Neuronal stem cell (in vitro differentiated cells): ENCODE measurements around the gene GUCY2C.

Source experiments
- DNase-seq: peaks from one replicate; pipeline ENCODE4 v3.0.0-alpha.2; 2013; ENCODE audit warnings: low spot score
- H2AFZ ChIP-seq: one replicate; pipeline ENCODE4 v1.6.1; 2013; ENCODE audit warnings: mild to moderate bottlenecking, low read length, inconsistent platforms
- H2AK5ac ChIP-seq: 2 replicates; pipeline ENCODE4 v1.6.1; 2013; ENCODE audit warnings: low read depth, mild to moderate bottlenecking, inconsistent platforms, low read length, moderate library complexity, mixed read lengths
- H2BK120ac ChIP-seq: 2 replicates; pipeline ENCODE4 v1.6.1; 2013; ENCODE audit warnings: low read depth, mild to moderate bottlenecking, inconsistent platforms, low read length, moderate library complexity, mixed read lengths
- H2BK12ac ChIP-seq: one replicate; pipeline ENCODE4 v1.6.1; 2013; ENCODE audit warnings: low read length, inconsistent platforms
- H2BK15ac ChIP-seq: 2 replicates; pipeline ENCODE4 v1.6.1; 2013; ENCODE audit warnings: mild to moderate bottlenecking, low read length, inconsistent platforms, mixed read lengths
- H2BK5ac ChIP-seq: one replicate; pipeline ENCODE4 v1.6.1; 2013; ENCODE audit warnings: inconsistent platforms, mild to moderate bottlenecking, low read length, moderate library complexity
- H3K14ac ChIP-seq: one replicate; pipeline ENCODE4 v1.6.1; 2013; ENCODE audit warnings: low read length, inconsistent platforms
- H3K18ac ChIP-seq: 2 replicates; pipeline ENCODE4 v1.6.1; 2013; ENCODE audit warnings: low read length, inconsistent platforms
- H3K23ac ChIP-seq: 2 replicates; pipeline ENCODE4 v1.6.1; 2013; ENCODE audit warnings: low read depth, mild to moderate bottlenecking, mixed read lengths, low read length, inconsistent platforms; ENCODE audit not compliant: poor library complexity
- H3K27ac ChIP-seq: replicated peaks from 3 replicates; pipeline ENCODE4 v1.5.1; 2013; ENCODE audit warnings: low read length, inconsistent platforms
- H3K27me3 ChIP-seq, 3 experiments: 2 replicates each; pipeline ENCODE4 v1.6.1; 2013; ENCODE audit warnings: low read length in 3 of 3, mild to moderate bottlenecking in 2 of 3, inconsistent platforms in 1 of 3, low read depth in 1 of 3, mixed read lengths in 1 of 3, moderate library complexity in 1 of 3; ENCODE audit not compliant: control insufficient read depth in 3 of 3, insufficient read depth in 3 of 3
- H3K36me3 ChIP-seq, 2 donors: replicated peaks in 1 of 2; 2 replicates each; pipeline ENCODE4 v1.6.1; 2013; ENCODE audit warnings: low read length in 2 of 2; ENCODE audit not compliant: control insufficient read depth in 2 of 2, insufficient read depth in 2 of 2
- H3K4ac ChIP-seq: 2 replicates; pipeline ENCODE4 v1.6.1; 2013; ENCODE audit warnings: inconsistent platforms, mild to moderate bottlenecking, low read length, moderate library complexity
- H3K4me1 ChIP-seq, 2 donors: 1 replicate in 1 of 2; 2 replicates in 1 of 2; pipeline ENCODE4 v1.6.1; 2013; ENCODE audit warnings: low read length in 2 of 2, low read depth in 1 of 2; ENCODE audit not compliant: control insufficient read depth in 2 of 2, insufficient read depth in 1 of 2
- H3K4me2 ChIP-seq: one replicate; pipeline ENCODE4 v1.6.1; 2013; ENCODE audit warnings: mild to moderate bottlenecking, low read length, inconsistent platforms; ENCODE audit not compliant: insufficient read depth, poor library complexity, severe bottlenecking
- H3K4me3 ChIP-seq, 2 donors: 2 replicates each; pipeline ENCODE4 v1.5.1; 2013; ENCODE audit warnings: low read length in 2 of 2, mild to moderate bottlenecking in 2 of 2, inconsistent platforms in 1 of 2, moderate library complexity in 1 of 2
- H3K79me1 ChIP-seq: one replicate; pipeline ENCODE4 v1.6.1; 2013; ENCODE audit warnings: low read depth, mild to moderate bottlenecking, inconsistent platforms, low read length, moderate library complexity
- H3K9ac ChIP-seq: one replicate; pipeline ENCODE4 v1.6.1; 2013; ENCODE audit warnings: mild to moderate bottlenecking, low read depth, low read length, inconsistent platforms; ENCODE audit not compliant: poor library complexity
- H3K9me3 ChIP-seq, 2 donors: replicated peaks in 1 of 2; 2 replicates each; pipeline versions ENCODE3 to v1.6.1; 2013; ENCODE audit warnings: low read length in 2 of 2, mild to moderate bottlenecking in 2 of 2, inconsistent platforms in 1 of 2, low read depth in 1 of 2, mixed read lengths in 1 of 2, moderate library complexity in 1 of 2; ENCODE audit not compliant: control insufficient read depth in 2 of 2, insufficient read depth in 1 of 2
- H4K8ac ChIP-seq: one replicate; pipeline ENCODE4 v1.6.1; 2013; ENCODE audit warnings: low read depth, mild to moderate bottlenecking, inconsistent platforms, low read length, moderate library complexity
- H4K91ac ChIP-seq: one replicate; pipeline ENCODE4 v1.6.1; 2013; ENCODE audit warnings: low read length, low read depth, mild to moderate bottlenecking, inconsistent platforms; ENCODE audit not compliant: poor library complexity
- WGBS, 2 donors: extraction: QIAGEN DNeasy Blood & Tissue Kit; methylation state at CpG; one replicate each; pipeline ENCODE4 v1.1.7; 2013; ENCODE audit warnings: missing lambda C conversion rate in 2 of 2, mixed read lengths in 1 of 2; ENCODE audit not compliant: insufficient read length in 2 of 2, insufficient replicate concordance in 1 of 2; ENCODE audit errors: extremely low coverage in 2 of 2; 5-methylcytosine and 5-hydroxymethylcytosine counted together

GUCY2C gene

GRCh38 chr12:14621826-14622225 is 74.6 kb downstream of the GUCY2C start:
- no peak overlapping the region for H2BK120ac ChIP-seq
- DNase-seq, result no peak
- H3K18ac ChIP-seq, result no peak overlapping the region
- H2BK12ac ChIP-seq, result no peak overlapping the region
- no peak overlapping the region for H3K4me3 ChIP-seq
- no peak overlapping the region for H3K4me2 ChIP-seq
- H4K91ac ChIP-seq, result no peak overlapping the region
- H3K4me1 ChIP-seq, result no peaks in the 10 kb centered on the region
- H3K4ac ChIP-seq, result no peak overlapping the region
- H3K14ac ChIP-seq, result no peak overlapping the region
- H3K9ac ChIP-seq, result no peak overlapping the region
- H4K8ac ChIP-seq, result no peak overlapping the region
- H3K27me3 ChIP-seq, result no peaks in the 10 kb centered on the region
- H2AFZ ChIP-seq, result no peak overlapping the region
- H3K79me1 ChIP-seq, result no peaks in the 10 kb centered on the region
- no peak overlapping the region for H2AK5ac ChIP-seq
- H2BK15ac ChIP-seq, result no peak overlapping the region
- no peaks in the 10 kb centered on the region for H3K36me3 ChIP-seq
- no peak overlapping the region for H2BK5ac ChIP-seq
- H3K23ac ChIP-seq, result no peak overlapping the region
- WGBS, 2 donors, result no CpG with 5 or more reads among the region's 3 CpGs
- no peaks in the 10 kb centered on the region for H3K9me3 ChIP-seq
- no peak overlapping the region for H3K27ac ChIP-seq

GRCh38 chr12:14619741-14620501 is 76.5 kb downstream of the GUCY2C start:
- Histone ChIP-seq H2AK5ac (no peak overlapping the region), H3K27ac (no peak overlapping the region), H3K27me3 (no peaks in the 10 kb centered on the region), H4K91ac (no peak overlapping the region), H3K4me2 (no peak overlapping the region), H2AFZ (no peak overlapping the region), H3K23ac (no peak overlapping the region), H2BK120ac (no peak overlapping the region), H3K4me3 (no peak overlapping the region), H2BK12ac (no peak overlapping the region), H3K14ac (no peak overlapping the region), H3K79me1 (no peaks in the 10 kb centered on the region), H2BK5ac (no peak overlapping the region), H3K9me3 (no peaks in the 10 kb centered on the region), H3K4ac (no peak overlapping the region), H4K8ac (no peak overlapping the region), H3K18ac (no peak overlapping the region), H3K9ac (no peak overlapping the region), H3K4me1 (no peaks in the 10 kb centered on the region), H3K36me3 (no peaks in the 10 kb centered on the region), H2BK15ac (no peak overlapping the region)
- no CpG with 5 or more reads among the region's 6 CpGs for WGBS, 2 donors
- no peak for DNase-seq

GRCh38 chr12:14618983-14619382 is 77.4 kb downstream of the GUCY2C start:
- H3K4me2 ChIP-seq, result no peak overlapping the region
- no peak overlapping the region for H3K4ac ChIP-seq
- H3K27me3 ChIP-seq, result no peaks in the 10 kb centered on the region
- no peak overlapping the region for H3K9ac ChIP-seq
- H3K23ac ChIP-seq, result no peak overlapping the region
- peak; percentile 4 for DNase-seq
- no peaks in the 10 kb centered on the region for H3K4me1 ChIP-seq
- no peak overlapping the region for H3K18ac ChIP-seq
- H3K36me3 ChIP-seq, result no peaks in the 10 kb centered on the region
- H2BK5ac ChIP-seq, result no peak overlapping the region
- no peak overlapping the region for H2BK12ac ChIP-seq
- no CpG with 5 or more reads among the region's 4 CpGs for WGBS, 2 donors
- no peak overlapping the region for H4K8ac ChIP-seq
- H2BK15ac ChIP-seq, result no peak overlapping the region
- no peak overlapping the region for H3K14ac ChIP-seq
- H3K4me3 ChIP-seq, result no peak overlapping the region
- H3K9me3 ChIP-seq, result no peaks in the 10 kb centered on the region
- no peak overlapping the region for H2BK120ac ChIP-seq
- no peak overlapping the region for H3K27ac ChIP-seq
- H2AK5ac ChIP-seq, result no peak overlapping the region
- no peak overlapping the region for H2AFZ ChIP-seq
- no peaks in the 10 kb centered on the region for H3K79me1 ChIP-seq
- H4K91ac ChIP-seq, result no peak overlapping the region

GRCh38 chr12:14614704-14615121 is 81.7 kb downstream of the GUCY2C start:
- Histone ChIP-seq H4K8ac (no peak overlapping the region), H3K4me3 (no peak overlapping the region), H3K36me3 (no peaks in the 10 kb centered on the region), H2AK5ac (no peak overlapping the region), H2BK5ac (no peak overlapping the region), H2BK12ac (no peak overlapping the region), H3K9me3 (peaks cover 0 to 2% of the 10 kb centered on the region in 2 donors), H2BK15ac (no peak overlapping the region), H2BK120ac (no peak overlapping the region), H4K91ac (no peak overlapping the region), H3K27ac (no peak overlapping the region), H3K4ac (no peak overlapping the region), H3K23ac (no peak overlapping the region), H2AFZ (no peak overlapping the region), H3K27me3 (no peaks in the 10 kb centered on the region), H3K18ac (no peak overlapping the region), H3K4me2 (no peak overlapping the region), H3K4me1 (no peaks in the 10 kb centered on the region), H3K9ac (no peak overlapping the region), H3K14ac (no peak overlapping the region), H3K79me1 (no peaks in the 10 kb centered on the region)
- no peak for DNase-seq
- no CpG with 5 or more reads among the region's 3 CpGs for WGBS, 2 donors
